ENCODE results near the gene ZNF181. TPM values are rescaled to one million over a fixed set of nuclear protein-coding genes. Genes with fewer than 3 reads are reported as not detected.
"Not testable (repeated sequence)": the region's sequence is repeated elsewhere in the genome, so short reads cannot be mapped to it uniquely, and the experiment has no call there.

The ZNF181 gene
- polyA plus RNA-seq, 2 of the 4 experiments (the other 2 are of a cell fraction): 17.0 to 24.6 TPM

DNA sequence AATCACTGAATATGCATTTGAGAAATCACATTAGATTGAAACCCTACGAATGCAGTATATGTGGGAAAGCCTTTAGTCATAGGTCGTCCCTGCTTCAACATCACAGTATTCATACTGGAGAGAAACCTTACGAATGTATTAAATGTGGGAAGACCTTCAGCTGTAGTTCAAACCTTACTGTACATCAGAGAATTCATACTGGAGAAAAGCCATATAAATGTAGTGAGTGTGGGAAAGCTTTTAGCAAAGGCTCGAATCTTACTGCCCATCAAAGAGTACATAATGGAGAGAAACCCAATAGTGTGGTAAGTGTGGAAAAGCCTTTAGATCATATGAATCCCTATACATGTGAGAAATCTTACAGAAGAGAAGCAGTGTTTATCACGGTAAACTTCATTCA is 48.8 kb upstream of the ZNF181 start:
- CTCF ChIA-PET; ATAC-seq; H3K27ac ChIP-seq; H3K4me1 ChIP-seq; H3K4me3 ChIP-seq; DNase-seq (ENCODE audit: low read depth in 1 of 2, low spot score in 1 of 2); POLR2A ChIA-PET; H3K4me2 ChIP-seq: not testable (repeated sequence)
- 90% methylated on average over 5 of the region's 5 CpGs for WGBS (ENCODE audit: missing lambda C conversion rate)
- FAIRE-seq: peak; percentile 99
- peaks cover 100% of the 10 kb centered on the region for H3K9me3 ChIP-seq
- TF ChIP-seq, protein P1, sequence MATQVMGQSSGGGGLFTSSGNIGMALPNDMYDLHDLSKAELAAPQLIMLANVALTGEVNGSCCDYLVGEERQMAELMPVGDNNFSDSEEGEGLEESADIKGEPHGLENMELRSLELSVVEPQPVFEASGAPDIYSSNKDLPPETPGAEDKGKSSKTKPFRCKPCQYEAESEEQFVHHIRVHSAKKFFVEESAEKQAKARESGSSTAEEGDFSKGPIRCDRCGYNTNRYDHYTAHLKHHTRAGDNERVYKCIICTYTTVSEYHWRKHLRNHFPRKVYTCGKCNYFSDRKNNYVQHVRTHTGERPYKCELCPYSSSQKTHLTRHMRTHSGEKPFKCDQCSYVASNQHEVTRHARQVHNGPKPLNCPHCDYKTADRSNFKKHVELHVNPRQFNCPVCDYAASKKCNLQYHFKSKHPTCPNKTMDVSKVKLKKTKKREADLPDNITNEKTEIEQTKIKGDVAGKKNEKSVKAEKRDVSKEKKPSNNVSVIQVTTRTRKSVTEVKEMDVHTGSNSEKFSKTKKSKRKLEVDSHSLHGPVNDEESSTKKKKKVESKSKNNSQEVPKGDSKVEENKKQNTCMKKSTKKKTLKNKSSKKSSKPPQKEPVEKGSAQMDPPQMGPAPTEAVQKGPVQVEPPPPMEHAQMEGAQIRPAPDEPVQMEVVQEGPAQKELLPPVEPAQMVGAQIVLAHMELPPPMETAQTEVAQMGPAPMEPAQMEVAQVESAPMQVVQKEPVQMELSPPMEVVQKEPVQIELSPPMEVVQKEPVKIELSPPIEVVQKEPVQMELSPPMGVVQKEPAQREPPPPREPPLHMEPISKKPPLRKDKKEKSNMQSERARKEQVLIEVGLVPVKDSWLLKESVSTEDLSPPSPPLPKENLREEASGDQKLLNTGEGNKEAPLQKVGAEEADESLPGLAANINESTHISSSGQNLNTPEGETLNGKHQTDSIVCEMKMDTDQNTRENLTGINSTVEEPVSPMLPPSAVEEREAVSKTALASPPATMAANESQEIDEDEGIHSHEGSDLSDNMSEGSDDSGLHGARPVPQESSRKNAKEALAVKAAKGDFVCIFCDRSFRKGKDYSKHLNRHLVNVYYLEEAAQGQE (IDR thresholded peaks at IDR 0.05): peak; percentile 32; the same call in 1 of the 2 replicates
- TF ChIP-seq GATA3 (IDR thresholded peaks at IDR 0.05; ENCODE audit: borderline replicate concordance): 0 out of 2 replicates have a peak, but pooled peaks have one; percentile 17

DNA sequence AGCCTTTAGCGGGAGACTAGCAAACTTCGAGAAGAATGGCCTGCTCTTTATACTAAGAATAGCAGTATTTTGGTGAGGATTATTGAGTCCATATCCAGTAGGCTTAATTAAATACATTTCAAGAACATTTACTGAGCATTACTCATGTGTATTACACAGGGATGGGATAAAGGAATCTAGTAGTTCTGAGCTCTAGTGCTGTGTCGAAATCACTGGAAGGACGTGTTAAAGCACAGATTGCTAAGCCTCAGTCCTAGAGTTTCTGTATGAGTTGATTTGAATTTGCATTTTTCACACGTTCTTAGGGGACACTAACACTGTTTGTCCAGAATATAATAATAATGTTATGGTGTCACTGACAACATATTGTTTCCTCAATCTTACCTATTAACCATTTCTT is 47.6 kb upstream of the ZNF181 start:
- 60% methylated on average over 5 of the region's 5 CpGs for WGBS (ENCODE audit: missing lambda C conversion rate)
- no peaks in the 10 kb centered on the region for H3K4me1 ChIP-seq
- DNase-seq (ENCODE audit: low read depth in 1 of 2, low spot score in 1 of 2): no peak
- ChIA-PET POLR2A (interaction anchor here (1.1 kb wide), 1 partner anchor 9 kb away, joined by 5 read pairs; the partner anchor contains the start of genes SCGB2B2 and ZNF302), CTCF (interaction anchor here (0.9 to 1.8 kb wide), 2 partner anchors 25 to 26 kb away, joined by 3 to 6 read pairs; no protein-coding TSS in a partner anchor)
- ATAC-seq: no peak
- H3K9me3 ChIP-seq: peaks cover 100% of the 10 kb centered on the region
- H3K4me2 ChIP-seq: no peak overlapping the region
- TF ChIP-seq, protein P2, sequence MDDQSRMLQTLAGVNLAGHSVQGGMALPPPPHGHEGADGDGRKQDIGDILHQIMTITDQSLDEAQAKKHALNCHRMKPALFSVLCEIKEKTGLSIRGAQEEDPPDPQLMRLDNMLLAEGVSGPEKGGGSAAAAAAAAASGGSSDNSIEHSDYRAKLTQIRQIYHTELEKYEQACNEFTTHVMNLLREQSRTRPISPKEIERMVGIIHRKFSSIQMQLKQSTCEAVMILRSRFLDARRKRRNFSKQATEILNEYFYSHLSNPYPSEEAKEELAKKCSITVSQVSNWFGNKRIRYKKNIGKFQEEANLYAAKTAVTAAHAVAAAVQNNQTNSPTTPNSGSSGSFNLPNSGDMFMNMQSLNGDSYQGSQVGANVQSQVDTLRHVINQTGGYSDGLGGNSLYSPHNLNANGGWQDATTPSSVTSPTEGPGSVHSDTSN (IDR thresholded peaks at IDR 0.05): no peak
- no peak for TF ChIP-seq RFX5 (IDR thresholded peaks at IDR 0.05)
- no peak for TF ChIP-seq RARB (CRISPR knock-in tag; IDR thresholded peaks at IDR 0.05)
- TF ChIP-seq TFCP2L1 (CRISPR knock-in tag; IDR thresholded peaks at IDR 0.05): 0 out of 2 replicates have a peak, but pooled peaks have one; percentile 37
- no peak for TF ChIP-seq FOSB (CRISPR knock-in tag; IDR thresholded peaks at IDR 0.05)
- TF ChIP-seq, protein P3, sequence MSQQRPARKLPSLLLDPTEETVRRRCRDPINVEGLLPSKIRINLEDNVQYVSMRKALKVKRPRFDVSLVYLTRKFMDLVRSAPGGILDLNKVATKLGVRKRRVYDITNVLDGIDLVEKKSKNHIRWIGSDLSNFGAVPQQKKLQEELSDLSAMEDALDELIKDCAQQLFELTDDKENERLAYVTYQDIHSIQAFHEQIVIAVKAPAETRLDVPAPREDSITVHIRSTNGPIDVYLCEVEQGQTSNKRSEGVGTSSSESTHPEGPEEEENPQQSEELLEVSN (IDR thresholded peaks at IDR 0.05; ENCODE audit: borderline replicate concordance, low read depth): 0 out of 2 replicates have a peak, but pooled peaks have one; percentile 3
- TF ChIP-seq BHLHE40 (IDR thresholded peaks at IDR 0.05; ENCODE audit: low read depth, low read length): no peak
- peak; percentile 82 for TF ChIP-seq HOXA7 (CRISPR knock-in tag; IDR thresholded peaks at IDR 0.05)
- TF ChIP-seq POLR2A (IDR thresholded peaks at IDR 0.05; ENCODE audit: low read length): no peak
- TF ChIP-seq CEBPB (IDR thresholded peaks at IDR 0.05): 0 out of 4 replicates have a peak, but pooled peaks of 1 of the 2 experiments have one; percentile 6
- FAIRE-seq: peak; percentile 88
- no peak overlapping the region for H3K4me3 ChIP-seq
- no peak overlapping the region for H3K27ac ChIP-seq

DNA sequence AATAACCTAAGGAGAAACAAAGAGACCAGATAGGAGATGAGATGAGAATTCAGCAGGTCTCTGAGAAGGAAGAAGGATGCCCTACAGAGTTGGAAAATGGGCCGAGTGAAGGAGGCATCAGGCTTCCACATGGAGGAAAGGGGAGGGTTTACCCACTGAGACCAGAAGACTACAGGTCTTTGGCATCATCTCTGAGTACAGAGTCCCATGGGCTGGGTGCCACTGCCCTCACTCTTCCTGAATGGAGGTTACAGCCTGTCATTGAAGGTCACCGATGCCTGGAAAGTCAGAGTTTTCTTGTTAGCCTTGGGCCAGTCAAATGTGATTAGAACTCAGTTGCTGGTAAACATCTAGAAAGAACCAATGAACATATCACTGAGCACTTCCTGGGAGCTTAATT is 46.7 kb upstream of the ZNF181 start:
- peak; percentile 54 for FAIRE-seq
- no peak for DNase-seq (ENCODE audit: low read depth in 1 of 2, low spot score in 1 of 2)
- peaks cover 100% of the 10 kb centered on the region for H3K9me3 ChIP-seq
- WGBS (ENCODE audit: missing lambda C conversion rate): 53% methylated on average over 2 of the region's 2 CpGs
- CTCF ChIA-PET: interaction anchor here (0.9 to 1.8 kb wide), 2 partner anchors 25 to 26 kb away, joined by 3 to 6 read pairs; no protein-coding TSS in a partner anchor
- H3K27ac ChIP-seq: no peak overlapping the region
- H3K4me1 ChIP-seq: no peaks in the 10 kb centered on the region
- POLR2A ChIA-PET: no interaction called here
- TF ChIP-seq HDAC2 (IDR thresholded peaks at IDR 0.05) (no peak), GATA3 (IDR thresholded peaks at IDR 0.05; ENCODE audit: borderline replicate concordance) (peak; percentile 22; the same call in 1 of the 2 replicates), FOXS1 (CRISPR knock-in tag; IDR thresholded peaks at IDR 0.05) (no peak), EHF (CRISPR knock-in tag; IDR thresholded peaks at IDR 0.05) (no peak), JUN (IDR thresholded peaks at IDR 0.05) (no peak)
- TF ChIP-seq, protein P3 (IDR thresholded peaks at IDR 0.05; ENCODE audit: borderline replicate concordance, low read depth): no peak
- TF ChIP-seq, protein P2 (IDR thresholded peaks at IDR 0.05): no peak
- TF ChIP-seq, protein P4, sequence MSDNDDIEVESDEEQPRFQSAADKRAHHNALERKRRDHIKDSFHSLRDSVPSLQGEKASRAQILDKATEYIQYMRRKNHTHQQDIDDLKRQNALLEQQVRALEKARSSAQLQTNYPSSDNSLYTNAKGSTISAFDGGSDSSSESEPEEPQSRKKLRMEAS (IDR thresholded peaks at IDR 0.05): no peak
- H3K4me2 ChIP-seq: no peak overlapping the region
- peak in 1 of 2 experiments; percentile 46; a peak in 3 of 6 replicates for ATAC-seq
- H3K4me3 ChIP-seq: no peak overlapping the region

Data from A549 (cell line).